Measurements from ENCODE around the gene CNPY1.

Gene CNPY1

GRCh38 chr7:155453296-155454182 lies 92.8 kb downstream of the CNPY1 start:
- TF ChIP-seq, protein P1, sequence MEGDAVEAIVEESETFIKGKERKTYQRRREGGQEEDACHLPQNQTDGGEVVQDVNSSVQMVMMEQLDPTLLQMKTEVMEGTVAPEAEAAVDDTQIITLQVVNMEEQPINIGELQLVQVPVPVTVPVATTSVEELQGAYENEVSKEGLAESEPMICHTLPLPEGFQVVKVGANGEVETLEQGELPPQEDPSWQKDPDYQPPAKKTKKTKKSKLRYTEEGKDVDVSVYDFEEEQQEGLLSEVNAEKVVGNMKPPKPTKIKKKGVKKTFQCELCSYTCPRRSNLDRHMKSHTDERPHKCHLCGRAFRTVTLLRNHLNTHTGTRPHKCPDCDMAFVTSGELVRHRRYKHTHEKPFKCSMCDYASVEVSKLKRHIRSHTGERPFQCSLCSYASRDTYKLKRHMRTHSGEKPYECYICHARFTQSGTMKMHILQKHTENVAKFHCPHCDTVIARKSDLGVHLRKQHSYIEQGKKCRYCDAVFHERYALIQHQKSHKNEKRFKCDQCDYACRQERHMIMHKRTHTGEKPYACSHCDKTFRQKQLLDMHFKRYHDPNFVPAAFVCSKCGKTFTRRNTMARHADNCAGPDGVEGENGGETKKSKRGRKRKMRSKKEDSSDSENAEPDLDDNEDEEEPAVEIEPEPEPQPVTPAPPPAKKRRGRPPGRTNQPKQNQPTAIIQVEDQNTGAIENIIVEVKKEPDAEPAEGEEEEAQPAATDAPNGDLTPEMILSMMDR (IDR thresholded peaks at IDR 0.05; ENCODE audit: extremely low read depth, insufficient read depth, missing control alignments): no peak
- in situ Hi-C loops (cut with MboI; ENCODE audit: low pct_unique_long_range_greater_than_20kb, low sequenced_read_pairs, unreplicated experiment): loop anchor here (10.0 to 25.0 kb wide), 2 partner anchors 61 to 1559 kb away; partner anchors contain the start of gene MNX1
- DNase-seq (ENCODE audit: low spot score): no peak

- DNase-seq (ENCODE audit: low spot score): no peak
- in situ Hi-C loops (cut with MboI; ENCODE audit: low pct_unique_long_range_greater_than_20kb, low sequenced_read_pairs, unreplicated experiment): loop anchor here (10.0 to 25.0 kb wide), 2 partner anchors 62 to 1560 kb away; partner anchors contain the start of gene MNX1
- TF ChIP-seq, protein P1 (IDR thresholded peaks at IDR 0.05; ENCODE audit: extremely low read depth, insufficient read depth, missing control alignments): no peak
Measured at GRCh38 chr7:155452505-155453295, 93.7 kb downstream of the CNPY1 start.

DNA sequence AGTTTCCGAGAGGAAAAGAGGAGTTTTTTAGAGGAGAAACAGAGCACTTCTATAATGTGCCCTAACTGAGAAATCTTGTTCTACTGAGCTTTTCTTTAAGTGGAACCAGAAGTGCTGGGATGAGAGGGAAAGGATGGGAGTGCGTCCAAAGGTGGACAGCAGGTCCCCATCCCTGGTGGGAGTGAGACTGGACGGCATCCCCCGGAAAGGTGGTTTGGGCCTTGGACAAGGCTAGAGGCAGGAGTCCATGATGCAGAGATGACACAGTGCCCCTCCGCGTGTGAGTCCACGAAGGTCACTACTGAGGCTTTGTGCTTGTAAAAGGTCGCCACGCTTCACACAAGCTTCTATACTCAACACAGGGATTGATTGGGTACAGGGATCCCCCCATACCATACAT lies 94.5 kb downstream of the CNPY1 start:
- DNase-seq (ENCODE audit: low spot score): no peak
- TF ChIP-seq, protein P1 (IDR thresholded peaks at IDR 0.05; ENCODE audit: extremely low read depth, insufficient read depth, missing control alignments): no peak
- in situ Hi-C loops (cut with MboI; ENCODE audit: low pct_unique_long_range_greater_than_20kb, low sequenced_read_pairs, unreplicated experiment): loop anchor here (10.0 to 25.0 kb wide), 2 partner anchors 63 to 1560 kb away; partner anchors contain the start of gene MNX1

Measured in GM13977 (cell line).